CD4-positive, alpha-beta T cell treated with Interleukin-4 for 1 hour (primary cell): Measurements from ENCODE around the gene RANBP3L.
"Not testable (repeated sequence)": the region's sequence is repeated elsewhere in the genome, so short reads cannot be mapped to it uniquely, and the experiment has no call there.

ENCODE experiments used
- DNase-seq, 2 donors: peaks; one replicate each; pipeline ENCODE4 v3.0.0-alpha.2; 2020 to 2022

RANBP3L gene

DNA sequence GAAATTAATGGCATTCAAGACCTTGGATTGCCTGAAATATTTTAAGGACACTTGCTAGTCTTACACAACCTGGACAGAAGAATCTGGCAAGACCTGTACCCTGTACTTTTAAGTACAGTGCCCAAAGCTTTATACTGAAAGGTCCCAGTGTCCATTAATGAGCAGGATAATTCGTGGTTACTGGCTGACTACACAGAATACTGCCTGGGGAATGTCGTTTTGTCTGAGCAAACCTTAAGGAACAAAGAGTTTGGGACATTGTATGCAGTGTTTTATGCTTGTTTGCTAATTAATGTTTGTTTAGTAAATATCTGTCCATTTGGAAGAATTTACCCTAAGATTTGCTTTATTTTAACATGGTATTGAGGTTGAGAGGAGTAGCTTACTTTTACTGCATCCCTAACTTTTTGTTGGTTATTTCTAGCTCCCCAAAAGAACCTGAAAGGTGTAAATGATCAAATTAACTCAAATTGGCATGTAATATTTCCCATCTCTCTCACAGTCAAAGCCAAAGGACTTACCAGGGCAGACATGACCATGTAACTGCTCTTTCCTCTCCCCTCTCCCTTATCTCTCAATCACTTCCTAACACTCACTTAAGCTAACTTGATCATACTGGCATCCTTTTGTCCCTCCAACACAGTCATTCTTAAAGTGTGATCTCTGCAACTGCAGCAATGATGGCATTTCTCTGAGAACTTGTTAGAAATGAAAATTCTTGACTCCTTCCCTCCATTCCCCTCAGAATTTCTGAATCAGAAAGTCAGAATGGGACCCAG, 15.7 kb downstream of the RANBP3L start:
- DNase-seq = no peak

DNA sequence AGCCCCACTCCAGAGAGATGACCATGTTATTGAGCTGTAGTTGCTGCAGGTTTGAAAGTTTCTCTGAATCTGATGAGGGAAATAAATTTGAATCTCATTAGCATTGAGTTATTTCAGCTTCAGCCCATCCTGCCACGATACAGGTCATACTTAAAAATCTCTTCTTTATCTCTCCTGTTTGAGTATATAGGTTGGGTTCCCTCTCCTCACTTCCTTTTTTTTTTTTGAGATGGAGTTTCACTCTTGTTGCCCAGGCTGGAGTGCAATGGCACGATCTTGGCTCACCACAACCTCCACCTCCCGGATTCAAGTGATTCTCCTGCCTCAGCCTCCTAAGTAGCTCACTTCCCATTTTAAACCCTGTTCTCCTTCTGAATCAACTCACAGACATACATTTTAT, 17.9 kb downstream of the RANBP3L start:
- not testable (repeated sequence) for DNase-seq

DNA sequence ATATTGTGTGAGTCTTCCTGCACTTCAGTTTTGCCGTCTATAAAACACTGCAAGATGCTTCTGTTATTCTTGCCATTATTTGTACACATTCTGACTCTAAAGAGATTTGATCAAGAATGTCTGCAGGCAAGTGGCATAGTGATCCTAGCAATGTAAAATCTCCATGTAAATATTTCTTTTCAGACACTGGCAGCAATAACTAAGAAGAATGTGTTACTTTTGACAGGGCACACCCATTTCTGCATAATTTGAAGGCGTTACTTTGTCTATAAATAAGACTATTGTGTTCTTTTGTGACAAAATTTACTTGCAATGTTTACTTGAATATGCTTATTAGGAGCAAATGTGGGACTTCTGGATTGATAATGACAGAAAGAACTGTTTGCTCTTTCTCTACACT, 20.1 kb downstream of the RANBP3L start:
- no peak for DNase-seq

DNA sequence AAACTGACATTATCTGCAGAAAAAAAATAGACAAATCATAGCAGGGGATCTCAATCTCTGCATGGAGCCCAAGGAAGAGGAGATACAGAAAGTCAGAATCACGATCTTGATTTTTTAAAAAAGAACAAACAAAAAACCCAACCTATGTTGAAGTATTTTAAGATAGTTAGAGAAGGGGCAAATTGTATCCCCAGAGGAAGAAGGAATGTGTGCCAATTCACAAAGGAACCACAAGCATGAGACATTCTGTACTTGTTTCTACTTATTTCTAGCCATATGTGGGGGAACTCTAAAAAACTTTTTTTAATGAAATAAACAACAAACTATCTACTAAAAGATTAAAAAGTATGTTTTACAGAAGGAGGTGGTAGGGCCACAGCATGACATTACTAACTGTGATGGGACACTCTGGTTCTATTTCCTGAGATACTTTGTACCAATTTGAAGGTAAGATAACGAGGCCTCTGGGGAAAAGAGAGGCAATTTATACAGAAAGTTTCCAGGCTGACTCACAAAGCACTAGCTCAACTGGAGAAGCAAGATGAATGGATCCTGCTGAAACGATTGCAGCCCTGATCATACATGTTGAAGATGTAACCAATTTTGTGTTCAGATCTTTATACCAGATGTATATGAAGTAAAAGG, 22.5 kb downstream of the RANBP3L start:
- DNase-seq = no peak

DNA sequence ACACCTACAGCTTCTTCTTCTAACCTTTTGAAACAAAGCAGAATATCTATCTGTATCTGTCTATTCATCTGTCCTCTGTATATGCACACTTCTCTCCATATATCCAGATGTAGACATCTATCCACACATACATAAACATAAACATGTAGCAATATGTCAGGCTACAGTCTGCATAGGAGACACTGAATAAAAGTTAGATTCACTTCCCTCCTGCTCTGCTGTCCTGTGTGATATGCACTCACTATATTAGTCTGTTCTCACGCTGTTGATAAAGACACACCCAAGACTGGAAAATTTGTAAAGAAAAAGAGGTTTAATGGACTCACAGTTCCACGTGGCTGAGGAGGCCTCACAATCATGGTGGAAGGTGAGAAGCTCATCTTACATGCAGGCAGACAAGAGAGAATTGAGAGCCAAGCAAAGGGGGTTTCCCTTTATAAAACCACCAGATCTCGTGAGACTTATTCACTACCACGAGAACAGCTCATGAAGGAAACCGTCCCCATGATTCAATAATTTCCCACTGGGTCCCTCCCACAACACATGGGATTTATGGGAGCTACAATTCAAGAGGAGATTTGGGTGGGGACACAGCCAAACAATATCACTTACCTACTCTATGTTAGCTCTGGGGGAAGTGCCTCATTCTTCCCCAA, 24.1 kb downstream of the RANBP3L start:
- no peak for DNase-seq

DNA sequence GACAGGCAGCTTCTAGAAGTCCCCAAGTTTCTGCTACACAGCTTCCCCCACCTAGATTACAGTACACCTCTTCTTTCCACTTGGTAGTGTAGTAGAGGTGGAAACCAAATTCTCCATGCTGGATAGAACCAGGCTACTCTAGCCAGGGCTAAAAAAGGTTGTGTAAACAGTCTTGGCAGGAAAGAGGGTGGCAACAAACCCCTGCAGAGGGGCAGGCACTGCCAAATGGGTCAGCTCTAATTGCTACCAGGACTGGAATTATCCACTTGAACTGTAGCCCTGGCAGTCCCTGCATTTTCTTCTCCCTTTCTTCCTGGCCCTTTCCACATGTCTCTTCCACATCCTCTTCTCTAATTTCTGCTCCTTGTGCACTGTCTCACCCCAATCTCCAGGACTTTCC, 24.8 kb downstream of the RANBP3L start:
- DNase-seq = no peak

- DNase-seq = no peak
These were observed 27.7 kb downstream of the RANBP3L start for GRCh38 chr5:36273809-36274526.

DNA sequence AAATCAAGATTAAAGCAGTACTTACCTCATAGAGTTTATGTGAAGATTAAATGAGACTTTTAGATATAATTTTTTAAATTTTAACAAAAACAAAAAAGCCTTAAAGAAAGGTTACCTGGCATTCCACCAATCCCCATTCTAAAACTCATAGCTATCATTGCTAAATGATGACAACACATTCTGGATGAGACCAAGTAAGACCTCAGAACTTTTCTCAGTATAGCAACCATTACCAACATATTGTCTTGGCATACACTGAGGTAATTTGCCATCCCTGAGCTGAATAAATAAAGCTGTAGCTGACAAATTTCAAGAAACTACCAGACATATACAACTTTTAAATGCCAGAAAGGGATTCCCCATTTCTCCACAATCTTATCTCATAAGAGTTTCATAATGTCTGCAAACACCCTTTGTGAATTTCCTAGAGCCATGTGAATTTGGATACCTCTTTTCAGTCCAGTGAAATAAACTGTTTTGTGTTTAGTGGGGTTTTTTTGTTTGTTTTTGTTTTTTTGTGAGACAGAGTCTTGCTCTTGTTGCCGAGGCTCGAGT, 29.5 kb downstream of the RANBP3L start:
- DNase-seq = no peak

GRCh38 chr5:36270876-36271575, 30.7 kb downstream of the RANBP3L start:
- DNase-seq = no peak

GRCh38 chr5:36270175-36270574, 31.5 kb downstream of the RANBP3L start:
- DNase-seq = no peak

DNA sequence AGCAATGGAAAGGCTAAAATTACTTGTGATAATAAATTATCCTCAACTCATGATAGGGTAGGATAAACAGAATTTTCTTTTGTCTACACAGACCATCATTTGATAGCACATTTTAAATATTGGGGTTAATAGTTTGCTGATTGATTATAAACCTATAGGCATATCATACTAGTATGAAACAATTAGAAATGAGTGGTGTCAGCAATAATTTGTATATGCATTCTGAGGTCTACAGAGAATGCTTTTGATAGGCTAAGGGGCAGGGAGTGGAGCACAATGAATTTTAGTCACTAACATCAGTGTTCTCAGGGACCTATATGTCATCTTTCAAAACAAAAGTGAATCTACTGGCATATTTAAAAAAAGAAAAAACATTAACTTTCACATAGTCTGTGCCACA, 32.2 kb downstream of the RANBP3L start:
- no peak for DNase-seq

- no peak for DNase-seq
These were observed 33.8 kb downstream of the RANBP3L start for GRCh38 chr5:36267905-36268304.

DNA sequence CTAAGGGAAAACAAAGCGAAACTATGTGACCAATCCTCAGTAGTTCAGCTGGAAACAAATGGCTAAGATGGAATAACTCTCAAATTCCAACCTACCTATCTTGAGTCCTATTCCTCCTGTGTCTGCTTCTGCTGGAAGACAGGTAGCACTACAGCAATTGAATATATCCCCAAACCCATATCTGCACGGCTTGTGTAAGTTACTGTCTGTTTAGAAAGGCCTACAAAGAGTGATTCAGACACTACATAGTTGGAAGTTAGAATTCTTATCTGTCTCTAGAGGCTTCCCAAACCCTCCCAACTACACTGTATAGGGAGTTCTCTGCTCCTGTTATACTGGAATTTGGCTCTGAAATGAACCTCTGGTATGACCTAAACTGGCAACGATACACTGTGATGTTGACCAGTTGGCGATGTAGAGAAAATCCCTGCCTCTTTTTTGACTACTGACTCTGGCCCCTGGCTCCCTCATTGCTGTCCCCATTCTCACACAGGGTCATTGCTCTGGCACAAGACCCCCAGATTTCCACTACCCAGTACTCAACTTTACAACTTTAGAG, 37.4 kb downstream of the RANBP3L start:
- DNase-seq = no peak

DNA sequence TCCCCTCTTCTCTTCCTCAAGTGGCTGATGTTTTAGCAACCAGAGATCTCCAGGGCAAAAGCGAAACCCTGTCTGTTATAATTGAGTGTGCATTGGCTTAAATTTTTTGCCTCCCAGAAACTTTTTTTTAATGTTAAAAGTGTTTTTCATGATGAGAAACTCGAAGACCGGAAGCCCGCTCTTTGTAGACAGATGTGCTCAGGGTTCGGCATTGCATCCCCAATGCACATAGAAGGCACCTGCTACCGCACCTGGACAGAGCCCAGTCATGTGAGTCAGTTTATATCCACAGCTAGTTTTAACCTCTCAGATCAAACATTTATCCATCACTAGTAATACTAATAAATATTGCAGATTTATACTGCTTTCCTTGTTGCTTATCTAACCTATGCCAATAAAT, 40.5 kb downstream of the RANBP3L start:
- no peak for DNase-seq

DNA sequence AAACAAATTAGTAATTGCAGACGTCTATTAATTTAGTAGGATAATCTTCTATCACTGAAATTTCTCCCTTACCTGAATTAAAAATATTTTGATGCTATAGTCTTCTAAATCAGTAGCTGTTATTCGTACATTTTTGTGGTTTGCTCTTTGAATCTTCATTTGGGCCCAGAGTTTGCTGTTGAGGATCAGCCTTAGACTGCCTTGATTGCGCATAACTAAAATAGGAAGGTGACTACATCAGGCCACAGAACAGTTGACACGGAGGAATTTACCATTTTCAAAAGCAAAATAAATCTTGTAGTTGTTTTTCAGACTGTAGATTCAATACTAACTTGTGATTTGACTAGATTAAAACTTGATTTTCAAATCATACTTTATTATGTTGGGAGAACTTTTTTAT, 48.1 kb downstream of the RANBP3L start:
- DNase-seq = no peak

DNA sequence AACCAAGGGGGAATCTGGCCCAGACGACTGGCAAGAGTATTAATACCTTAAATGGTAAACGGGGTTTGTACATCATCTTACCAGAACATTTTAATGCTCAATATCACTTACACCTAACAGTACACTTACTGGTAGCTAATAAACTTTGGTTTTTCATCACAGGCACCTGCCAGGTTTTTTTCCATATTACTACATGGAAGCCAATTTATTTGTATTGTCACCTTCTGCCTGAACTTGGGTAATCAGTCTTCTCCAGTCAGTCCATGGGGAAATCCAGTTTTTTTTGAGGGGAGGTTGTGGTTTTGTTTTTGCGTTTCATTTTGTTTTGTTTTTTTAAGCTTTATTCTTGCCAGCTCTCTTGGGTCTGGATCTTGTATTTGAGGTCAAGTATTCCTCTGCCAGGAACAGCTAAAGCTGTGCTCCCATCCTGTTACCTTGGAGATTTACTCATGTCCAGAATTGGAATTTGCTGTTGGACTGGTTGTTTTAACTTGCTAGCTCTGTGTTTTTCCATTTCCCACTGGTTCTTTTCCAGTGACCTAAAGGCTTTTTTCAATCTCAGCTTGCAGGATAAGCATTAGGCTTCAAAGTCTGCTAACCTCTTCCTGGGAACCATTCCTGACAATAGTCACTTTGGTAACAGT, 48.9 kb downstream of the RANBP3L start:
- DNase-seq = no peak

- no peak for DNase-seq
These were observed 50.5 kb downstream of the RANBP3L start for GRCh38 chr5:36251218-36251617.

GRCh38 chr5:36250427-36250826, 51.3 kb downstream of the RANBP3L start:
- no peak for DNase-seq

- DNase-seq = no peak
These were observed 55.5 kb downstream of the RANBP3L start for GRCh38 chr5:36246036-36246800.

DNA sequence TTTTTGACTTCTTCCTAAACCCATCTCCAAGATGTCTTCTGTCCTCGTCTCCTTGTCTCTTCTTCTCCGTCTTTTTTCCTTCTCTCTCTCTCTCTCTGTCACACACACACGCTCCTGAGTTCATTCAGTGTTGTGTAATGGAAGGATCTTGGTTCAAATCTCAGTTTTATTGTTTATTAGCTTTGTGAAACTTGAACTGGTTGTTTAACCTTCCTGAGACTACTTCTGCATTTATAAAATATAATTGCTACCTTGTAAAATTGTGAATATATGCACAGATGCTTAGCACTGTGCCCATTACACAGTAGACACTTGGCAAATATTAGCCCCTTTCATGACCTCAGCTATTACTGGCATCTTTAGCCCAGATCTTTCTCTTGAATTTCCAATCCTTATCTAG, 57.6 kb downstream of the RANBP3L start:
- DNase-seq = no peak

DNA sequence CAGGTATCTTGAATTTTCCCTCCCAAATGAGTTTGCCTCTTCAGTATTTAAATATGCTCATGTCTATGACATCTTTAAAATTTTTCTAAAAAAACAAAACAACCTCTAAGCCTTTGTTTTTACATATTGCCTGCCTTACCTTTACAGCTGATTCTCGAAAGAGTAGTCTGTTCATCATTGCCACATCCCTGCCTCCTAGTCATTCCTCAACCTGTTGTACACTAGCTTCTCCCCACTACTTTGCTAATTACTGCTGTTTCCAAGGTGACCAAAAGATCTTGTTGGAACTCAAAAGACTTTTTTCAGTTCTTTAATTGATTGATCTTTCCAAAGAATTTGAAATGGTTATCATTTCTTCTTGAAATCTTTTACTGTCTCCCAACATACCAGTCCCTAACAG, 58.0 kb downstream of the RANBP3L start:
- DNase-seq = no peak
